ENCODE results near the gene C6orf136.

Gene C6orf136

GRCh38 chr6:30687659-30688431 lies 40.9 kb downstream of the C6orf136 start:
- TF ChIP-seq REST (IDR thresholded peaks at IDR 0.05; ENCODE audit: insufficient read depth in 1 of 2, low read depth in 2 of 2, low read length in 2 of 2) (no peak), TAF1 (IDR thresholded peaks at IDR 0.05; ENCODE audit: borderline replicate concordance, insufficient read depth, low read length) (no peak), POLR2AphosphoS5 (IDR thresholded peaks at IDR 0.05; ENCODE audit: low read depth, low read length) (no peak), FOXP2 (optimal IDR thresholded peaks at IDR 0.05; ENCODE audit: borderline replicate concordance, extremely low read depth, extremely low read length, insufficient read depth) (no peak), SIN3A (IDR thresholded peaks at IDR 0.05; ENCODE audit: borderline replicate concordance, insufficient read depth, low read length) (no peak)

GRCh38 chr6:30688569-30688968 lies 41.6 kb downstream of the C6orf136 start:
- TF ChIP-seq REST (IDR thresholded peaks at IDR 0.05; ENCODE audit: insufficient read depth in 1 of 2, low read depth in 2 of 2, low read length in 2 of 2) (no peak), TAF1 (IDR thresholded peaks at IDR 0.05; ENCODE audit: borderline replicate concordance, insufficient read depth, low read length) (no peak)

GRCh38 chr6:30689022-30689865 lies 42.3 kb downstream of the C6orf136 start:
- TF ChIP-seq REST (IDR thresholded peaks at IDR 0.05; ENCODE audit: insufficient read depth in 1 of 2, low read depth in 2 of 2, low read length in 2 of 2) (no peak), POLR2AphosphoS5 (IDR thresholded peaks at IDR 0.05; ENCODE audit: low read depth, low read length) (no peak), FOXP2 (optimal IDR thresholded peaks at IDR 0.05; ENCODE audit: borderline replicate concordance, extremely low read depth, extremely low read length, insufficient read depth) (no peak), SIN3A (IDR thresholded peaks at IDR 0.05; ENCODE audit: borderline replicate concordance, insufficient read depth, low read length) (no peak), TAF1 (IDR thresholded peaks at IDR 0.05; ENCODE audit: borderline replicate concordance, insufficient read depth, low read length) (no peak)

GRCh38 chr6:30689985-30690384 lies 43.1 kb downstream of the C6orf136 start:
- no peak for TF ChIP-seq POLR2AphosphoS5 (IDR thresholded peaks at IDR 0.05; ENCODE audit: low read depth, low read length)
- TF ChIP-seq REST (IDR thresholded peaks at IDR 0.05; ENCODE audit: insufficient read depth in 1 of 2, low read depth in 2 of 2, low read length in 2 of 2), result no peak
- TF ChIP-seq SIN3A (IDR thresholded peaks at IDR 0.05; ENCODE audit: borderline replicate concordance, insufficient read depth, low read length), result no peak
- no peak for TF ChIP-seq TAF1 (IDR thresholded peaks at IDR 0.05; ENCODE audit: borderline replicate concordance, insufficient read depth, low read length)
- no peak for TF ChIP-seq FOXP2 (optimal IDR thresholded peaks at IDR 0.05; ENCODE audit: borderline replicate concordance, extremely low read depth, extremely low read length, insufficient read depth)

All from PFSK-1 (cell line).